ENCODE data around the gene SLC17A9.

SLC17A9 gene

GRCh38 chr20:62931464-62931863 lies 21.0 kb upstream of the SLC17A9 start:
- H3K27me3 ChIP-seq, result no peaks in the 10 kb centered on the region
- peak overlapping the region in 9 of 11 experiments; percentile 9 to 99 (median 25); a peak in 11 of 22 replicates for H3K4me2 ChIP-seq
- H3K36me3 ChIP-seq, result peaks cover 28 to 57% (median 45%) of the 10 kb centered on the region in 11 experiments
- TF ChIP-seq Cebpa-rat (IDR thresholded peaks at IDR 0.05), result no peak
- H3K4me1 ChIP-seq, result peaks cover 77 to 95% (median 89%) of the 10 kb centered on the region in 10 experiments
- peaks cover 71 to 100% (median 97%) of the 10 kb centered on the region in 11 experiments; a peak in 21 of 22 replicates for H4K20me1 ChIP-seq
- peak overlapping the region in 2 of 11 experiments; percentile 3 to 7; a peak in 3 of 22 replicates for H3K9ac ChIP-seq
- no peaks in the 10 kb centered on the region for H3K9me3 ChIP-seq (replicated peaks in 1 of 11)
- no peak overlapping the region for H3K27ac ChIP-seq
- H3K4me3 ChIP-seq, result no peak overlapping the region

- H3K27ac ChIP-seq, result no peak overlapping the region
- no peak overlapping the region for H3K4me3 ChIP-seq
- peak overlapping the region in 10 of 11 experiments; percentile 2 to 96 (median 27); a peak in 11 of 22 replicates for H3K4me2 ChIP-seq
- no peak for TF ChIP-seq Cebpa-rat (IDR thresholded peaks at IDR 0.05)
- H3K9me3 ChIP-seq (replicated peaks in 1 of 11), result no peaks in the 10 kb centered on the region
- peak overlapping the region in 5 of 11 experiments; percentile 6 to 22 (median 13); a peak in 3 of 22 replicates for H3K9ac ChIP-seq
- peaks cover 28 to 59% (median 45%) of the 10 kb centered on the region in 11 experiments for H3K36me3 ChIP-seq
- no peaks in the 10 kb centered on the region for H3K27me3 ChIP-seq
- H4K20me1 ChIP-seq, result peaks cover 60 to 91% (median 82%) of the 10 kb centered on the region in 11 experiments; a peak in 21 of 22 replicates
- H3K4me1 ChIP-seq, result peaks cover 63 to 79% (median 73%) of the 10 kb centered on the region in 10 experiments
Measured at GRCh38 chr20:62933966-62934365, 18.5 kb upstream of the SLC17A9 start.

DNA sequence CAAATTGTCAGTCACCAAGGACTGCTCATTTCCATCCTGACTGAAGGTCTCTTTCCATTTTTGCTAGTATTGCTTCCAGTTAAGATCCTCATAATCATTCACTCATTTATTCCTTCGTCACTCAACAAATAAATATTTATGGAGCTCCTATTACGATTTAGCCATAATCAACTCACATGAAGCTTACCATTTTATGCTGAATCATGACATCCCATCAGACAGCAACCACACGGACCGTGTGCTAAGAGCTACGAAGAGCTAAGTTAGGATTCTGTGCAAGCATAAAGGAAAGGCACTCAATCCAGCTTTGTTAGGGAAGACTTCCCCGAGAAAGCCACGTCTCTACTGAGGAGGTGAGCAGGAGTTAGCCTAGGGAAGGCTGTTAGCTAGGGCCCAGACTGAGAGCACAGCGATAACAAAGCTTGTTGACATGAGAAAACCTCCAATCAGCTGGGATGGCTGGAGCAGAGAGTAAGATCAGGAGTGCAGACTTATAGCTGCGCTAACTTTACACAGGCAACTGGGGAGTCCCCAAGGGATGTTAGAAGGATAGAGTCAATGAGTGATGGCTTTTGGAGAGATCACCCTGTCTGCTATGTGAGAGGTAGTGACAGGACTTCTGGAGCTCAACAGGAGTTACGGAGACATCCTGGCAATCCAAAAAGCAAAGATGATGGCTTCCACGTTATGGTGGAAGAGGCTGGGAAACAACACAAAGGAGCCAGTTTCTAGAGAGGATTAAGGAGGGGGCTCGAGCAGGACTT lies 17.1 kb upstream of the SLC17A9 start:
- peak overlapping the region in 8 of 10 experiments; percentile 6 to 98 (median 90); a peak in 6 of 20 replicates for H3K4me3 ChIP-seq
- peaks cover 68 to 91% (median 84%) of the 10 kb centered on the region in 11 experiments; a peak in 21 of 22 replicates for H4K20me1 ChIP-seq

DNA sequence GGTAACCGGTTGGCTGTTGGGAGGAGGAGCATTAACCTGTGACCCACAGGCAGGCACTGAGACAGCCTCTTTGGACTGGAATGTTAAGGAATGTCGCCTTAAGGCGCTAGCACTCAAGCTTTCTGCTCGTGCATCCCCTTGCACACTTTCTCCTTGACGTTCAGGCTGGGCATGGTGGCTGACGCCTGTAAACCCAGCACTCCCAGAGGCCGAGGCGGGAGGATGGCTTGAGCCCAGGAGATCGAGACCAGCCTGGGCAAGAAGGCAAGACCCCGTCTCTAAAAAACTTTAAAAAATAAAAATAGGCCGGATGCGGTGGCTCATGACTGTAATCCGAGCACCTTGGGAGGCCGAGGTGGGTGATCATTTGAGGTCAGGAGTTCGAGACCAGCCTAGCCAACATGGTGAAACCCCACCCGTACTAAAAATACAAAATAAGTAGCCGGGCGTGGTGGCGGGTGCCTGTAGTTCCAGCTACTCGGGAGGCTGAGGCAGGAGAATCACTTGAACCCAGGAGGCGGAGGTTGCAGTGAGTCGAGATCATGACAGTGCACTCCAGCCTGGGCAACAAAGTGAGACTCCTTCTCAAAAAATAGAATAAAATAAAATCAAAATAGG lies 16.4 kb upstream of the SLC17A9 start:
- H3K9ac ChIP-seq, result peak overlapping the region; percentile 93 to 99 (median 98); a peak in 21 of 22 replicates

More for the DNA sequence above, 17.1 kb upstream of the SLC17A9 start:
- peak overlapping the region in 3 of 11 experiments; percentile 4 to 98 (median 6); a peak in 2 of 22 replicates for H3K27ac ChIP-seq
- no peak for TF ChIP-seq Cebpa-rat (IDR thresholded peaks at IDR 0.05)
- H3K4me2 ChIP-seq, result peak overlapping the region; percentile 82 to 97 (median 95)
- H3K9ac ChIP-seq, result peak overlapping the region; percentile 93 to 99 (median 98); a peak in 16 of 22 replicates
- H3K36me3 ChIP-seq, result peaks cover 28 to 59% (median 45%) of the 10 kb centered on the region in 11 experiments
- no peaks in the 10 kb centered on the region for H3K9me3 ChIP-seq (replicated peaks in 1 of 11)
- H3K27me3 ChIP-seq, result no peaks in the 10 kb centered on the region
- H3K4me1 ChIP-seq, result peaks cover 66 to 79% (median 76%) of the 10 kb centered on the region in 10 experiments

GRCh38 chr20:62937268-62938104 lies 15.0 kb upstream of the SLC17A9 start:
- peak overlapping the region; percentile 93 to 99 (median 98) for H3K9ac ChIP-seq
- peaks cover 53 to 74% (median 60%) of the 10 kb centered on the region in 10 experiments for H3K4me1 ChIP-seq
- H3K36me3 ChIP-seq, result peaks cover 47 to 69% (median 58%) of the 10 kb centered on the region in 11 experiments
- H3K27ac ChIP-seq, result peak overlapping the region; percentile 92 to 99 (median 96)
- H4K20me1 ChIP-seq, result peaks cover 69 to 91% (median 84%) of the 10 kb centered on the region in 11 experiments; a peak in 21 of 22 replicates
- H3K4me3 ChIP-seq, result peak overlapping the region; percentile 70 to 99 (median 91)
- no peaks in the 10 kb centered on the region for H3K9me3 ChIP-seq (replicated peaks in 1 of 11)
- peak overlapping the region; percentile 82 to 97 (median 95) for H3K4me2 ChIP-seq
- no peaks in the 10 kb centered on the region for H3K27me3 ChIP-seq
- TF ChIP-seq Cebpa-rat (IDR thresholded peaks at IDR 0.05), result no peak

More for the DNA sequence above, 16.4 kb upstream of the SLC17A9 start:
- peak overlapping the region in 6 of 11 experiments; percentile 4 to 99 (median 96); a peak in 4 of 22 replicates for H3K27ac ChIP-seq
- H3K4me1 ChIP-seq, result peaks cover 66 to 76% (median 71%) of the 10 kb centered on the region in 10 experiments
- no peak for TF ChIP-seq Cebpa-rat (IDR thresholded peaks at IDR 0.05)
- peak overlapping the region; percentile 70 to 99 (median 91) for H3K4me3 ChIP-seq
- H3K9me3 ChIP-seq (replicated peaks in 1 of 11), result no peaks in the 10 kb centered on the region
- peaks cover 33 to 62% (median 52%) of the 10 kb centered on the region in 11 experiments for H3K36me3 ChIP-seq
- peak overlapping the region; percentile 82 to 97 (median 95) for H3K4me2 ChIP-seq
- H4K20me1 ChIP-seq, result peaks cover 68 to 91% (median 84%) of the 10 kb centered on the region in 11 experiments; a peak in 21 of 22 replicates
- H3K27me3 ChIP-seq, result no peaks in the 10 kb centered on the region

GRCh38 chr20:62938105-62938888 lies 14.2 kb upstream of the SLC17A9 start, which contains the start of gene GID8:
Gene GID8 (plus strand): TSS chr20:62938147. CDS start chr20:62941503, 3,356 bp downstream.
- peak within 1 kb of the TSS; percentile 93 to 99 (median 98) for H3K9ac ChIP-seq
- H3K4me3 ChIP-seq, result peak within 1 kb of the TSS; percentile 70 to 99 (median 91)
- H3K27ac ChIP-seq, result peak within 1 kb of the TSS; percentile 92 to 99 (median 96)
- H3K4me1 ChIP-seq, result peaks cover 45 to 68% (median 56%) of the 10 kb centered on the region in 10 experiments
- peaks cover 51 to 69% (median 58%) of the 10 kb centered on the region in 11 experiments for H3K36me3 ChIP-seq
- H3K4me2 ChIP-seq, result peak within 1 kb of the TSS; percentile 90 to 99 (median 96)
- peaks cover 69 to 91% (median 84%) of the 10 kb centered on the region in 11 experiments; a peak in 21 of 22 replicates for H4K20me1 ChIP-seq
- no peaks in the 10 kb centered on the region for H3K9me3 ChIP-seq (replicated peaks in 1 of 11)
- no peaks in the 10 kb centered on the region for H3K27me3 ChIP-seq
- TF ChIP-seq Cebpa-rat (IDR thresholded peaks at IDR 0.05), result no peak

DNA sequence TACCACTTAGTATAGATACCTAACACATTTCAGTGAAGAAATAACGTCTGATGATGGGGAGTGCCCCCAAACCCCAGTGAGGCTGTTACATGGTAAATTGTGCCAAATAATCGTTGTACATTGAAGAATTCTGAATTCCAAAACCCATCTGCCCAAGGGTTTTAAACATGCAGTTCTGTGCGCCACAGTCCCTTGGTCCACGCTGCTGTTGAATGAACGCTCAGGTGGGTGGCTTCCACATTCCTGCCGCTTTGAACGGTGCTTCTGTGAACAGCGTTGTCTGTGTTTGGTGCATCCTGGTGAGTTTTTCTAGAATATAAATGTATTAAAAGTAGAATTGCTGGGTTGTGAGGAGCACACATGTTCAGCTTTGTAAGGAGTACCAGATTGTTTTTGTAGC lies 11.6 kb upstream of the SLC17A9 start:
- Histone ChIP-seq H3K27ac (no peak overlapping the region), H3K9ac (peak overlapping the region in 6 of 11 experiments; percentile 1 to 32 (median 24); a peak in 6 of 22 replicates), H3K36me3 (peaks cover 56 to 69% (median 58%) of the 10 kb centered on the region in 11 experiments), H3K27me3 (no peaks in the 10 kb centered on the region), H3K9me3 (replicated peaks in 1 of 11) (no peaks in the 10 kb centered on the region), H4K20me1 (peaks cover 57 to 91% (median 77%) of the 10 kb centered on the region in 11 experiments; a peak in 21 of 22 replicates), H3K4me2 (peak overlapping the region in 1 of 11 experiments; percentile 40; a peak in 1 of 22 replicates), H3K4me1 (peaks cover 23 to 43% (median 31%) of the 10 kb centered on the region in 10 experiments), H3K4me3 (no peak overlapping the region)
- TF ChIP-seq Cebpa-rat (IDR thresholded peaks at IDR 0.05), result no peak
